GM12878 (cell line): Measurements from ENCODE around the gene CNTNAP2. TPM values are rescaled to one million over a fixed set of nuclear protein-coding genes. Genes with fewer than 3 reads are reported as not detected.

Experiments used
- ATAC-seq: fragments of 200-7000 bp; cut with Tn5 transposase; 3 replicates; pipeline ENCODE4 v1.9.1; 2020; ENCODE audit warnings: mild to moderate bottlenecking, moderate library complexity
- BruUV-seq: library from RNA; stranded (reverse); fragments of 400-500 nt; replicated peaks from 2 replicates; lab custom pipeline; 2021; lab: Mats Ljungman, UMichigan
- CTCF ChIA-PET: fragments of 300-600 bp; sonication (Branson Sonifier 250); formaldehyde crosslinking; extraction: SDS; loops from one replicate; lab custom pipeline; 2021; ENCODE audit warnings: inconsistent platforms; lab: Yijun Ruan, JAX
- POLR2A ChIA-PET: fragments of 350-600 bp; formaldehyde crosslinking; extraction: SDS; loops from one replicate; lab custom pipeline; 2021; ENCODE audit warnings: inconsistent platforms; lab: Charles Lee
- RAD21 ChIA-PET: fragments of 300-600 bp; sonication (Branson Sonifier 250); formaldehyde crosslinking; loops from one replicate; lab custom pipeline; 2023; ENCODE audit warnings: antibody characterized with exemption; ENCODE audit not compliant: unreplicated experiment; lab: Charles Lee
- SMC1A ChIA-PET: fragments of 300-600 bp; sonication (Branson Sonifier 250); formaldehyde crosslinking; loops from one replicate; lab custom pipeline; 2023; ENCODE audit not compliant: unreplicated experiment, uncharacterized antibody; lab: Charles Lee
- DNase-seq: peaks from one replicate; pipeline ENCODE4 v3.0.0-alpha.2; 2011; ENCODE audit warnings: low read depth, low spot score
- FAIRE-seq: peaks from 3 replicates; lab custom pipeline; 2011; peaks lifted over from hg19 to GRCh38; lab: Jason Lieb, UNC
- H2AFZ ChIP-seq: 2 replicates; pipeline ENCODE4 v1.6.0; 2011; ENCODE audit warnings: low read depth, low read length, control low read depth; ENCODE audit not compliant: control insufficient read depth
- H3K27ac ChIP-seq: 2 replicates; pipeline ENCODE4 v1.5.1; 2011; ENCODE audit warnings: control low read depth; ENCODE audit not compliant: control insufficient read depth, insufficient read depth
- H3K27me3 ChIP-seq, 2 experiments: replicated peaks in 1 of 2; 2 replicates each; pipeline versions ENCODE4 v1.6.0 to v1.6.1; 2011; ENCODE audit warnings: low read length in 1 of 2; ENCODE audit not compliant: control insufficient read depth in 2 of 2, insufficient read depth in 2 of 2
- H3K36me3 ChIP-seq, 2 experiments: 2 replicates each; pipeline ENCODE4 v1.5.1; 2011; ENCODE audit warnings: low read length in 1 of 2; ENCODE audit not compliant: control insufficient read depth in 2 of 2, insufficient read depth in 2 of 2
- H3K4me1 ChIP-seq: 2 replicates; pipeline ENCODE4 v1.6.1; 2011; ENCODE audit warnings: mild to moderate bottlenecking, low read length, moderate library complexity, mixed read lengths; ENCODE audit not compliant: control insufficient read depth, insufficient read depth
- H3K4me2 ChIP-seq: 2 replicates; pipeline ENCODE4 v1.6.0; 2011; ENCODE audit warnings: control low read depth; ENCODE audit not compliant: control insufficient read depth, insufficient read depth
- H3K4me3 ChIP-seq: fragments of 200-600 bp; sonication (generic); 2 replicates; pipeline ENCODE4 v1.5.1; 2016
- H3K79me2 ChIP-seq: 2 replicates; pipeline ENCODE4 v1.6.0; 2011; ENCODE audit warnings: low read length; ENCODE audit not compliant: control insufficient read depth, insufficient read depth
- H3K9ac ChIP-seq: 2 replicates; pipeline ENCODE4 v1.8.0; 2011; ENCODE audit warnings: low read length, control low read depth, mixed read lengths; ENCODE audit not compliant: control insufficient read depth, insufficient read depth
- H3K9me3 ChIP-seq: replicated peaks from 3 replicates; pipeline ENCODE4 v1.5.1; 2011; ENCODE audit warnings: mild to moderate bottlenecking, low read length; ENCODE audit not compliant: control insufficient read depth, insufficient read depth
- H4K20me1 ChIP-seq: 2 replicates; pipeline ENCODE4 v1.6.0; 2011; ENCODE audit not compliant: control insufficient read depth, insufficient read depth
- BCL3 ChIP-seq: IDR thresholded peaks from 2 replicates; pipeline ENCODE4 v1.6.1; 2011; ENCODE audit warnings: borderline replicate concordance, low read depth, mild to moderate bottlenecking, moderate library complexity, low read length; ENCODE audit not compliant: insufficient read depth, poor library complexity, severe bottlenecking
- E4F1 ChIP-seq: fragments of 450-650 bp; IDR thresholded peaks from 2 replicates; pipeline ENCODE4 v1.6.1; 2018; ENCODE audit warnings: borderline replicate concordance, mild to moderate bottlenecking; ENCODE audit not compliant: partially characterized antibody
- KAT2A ChIP-seq: conservative IDR thresholded peaks from 2 replicates; pipeline ENCODE4 v1.6.1; 2011; ENCODE audit warnings: low read depth, low read length; ENCODE audit not compliant: control insufficient read depth
- NFIC ChIP-seq: IDR thresholded peaks from 2 replicates; pipeline ENCODE4 v1.6.1; 2012; ENCODE audit warnings: low read depth, mild to moderate bottlenecking, inconsistent platforms, low read length, moderate library complexity
- POU2F2 ChIP-seq: IDR thresholded peaks from 3 replicates; pipeline ENCODE4 v1.6.1; 2011; ENCODE audit warnings: low read depth, mild to moderate bottlenecking, low read length, borderline replicate concordance
- RB1 ChIP-seq: fragments of 450-650 bp; formaldehyde crosslinking; IDR thresholded peaks from 2 replicates; pipeline ENCODE4 v1.6.1; 2017; ENCODE audit warnings: mild to moderate bottlenecking, borderline replicate concordance
- SIX5 ChIP-seq: IDR thresholded peaks from 2 replicates; pipeline ENCODE4 v1.6.1; 2011; ENCODE audit warnings: mild to moderate bottlenecking, low read depth, low read length, moderate library complexity; ENCODE audit not compliant: severe bottlenecking
- ZBTB11 ChIP-seq: fragments of 450-650 bp; formaldehyde crosslinking; IDR thresholded peaks from 2 replicates; pipeline ENCODE4 v1.5.0; 2022; ENCODE audit warnings: mild to moderate bottlenecking, missing genetic modification characterization
- ZBTB4 ChIP-seq: fragments of 450-650 bp; formaldehyde crosslinking; IDR thresholded peaks from 2 replicates; pipeline ENCODE4 v1.4.0; 2022; ENCODE audit warnings: mild to moderate bottlenecking, moderate library complexity
- ZNF384 ChIP-seq: IDR thresholded peaks from 2 replicates; pipeline ENCODE4 v1.6.1; 2012; ENCODE audit warnings: low read depth, mild to moderate bottlenecking, low read length, improper control_type of control experiment, borderline replicate concordance
- WGBS: methylation state at CpG from one replicate; pipeline ENCODE4 v1.1.6; 2016; ENCODE audit warnings: low lambda C conversion rate; ENCODE audit not compliant: insufficient replicate concordance, insufficient coverage; ENCODE audit errors: missing lambda C conversion rate; 5-methylcytosine and 5-hydroxymethylcytosine counted together
- in situ Hi-C: fragments of 300-500 bp; cut with MboI; formaldehyde crosslinking; loops from 9 replicates; pipeline ENCODE4 v1.14.3; 2018; ENCODE audit warnings: mixed read lengths
- intact Hi-C: fragments of 100-400 bp; cut with micrococcal nuclease; formaldehyde crosslinking; loops from one replicate; pipeline ENCODE4 v1.14.2; 2022; ENCODE audit not compliant: unreplicated experiment
- polyA plus RNA-seq, 11 experiments: library from polyadenylated mRNA; depleted of rRNA in 4 of 11; unstranded in 6 of 11; stranded (reverse) in 5 of 11; fragments of >200 nt; fragmentation: Nextera tagmentation in 4 of 11; fragmentation: Illumina TruSeq in 1 of 11; extraction: Ambion mirVana in 4 of 11; extraction: Trizol in 1 of 11; gene quantifications; 1 replicate in 1 of 11; 2 replicates in 10 of 11; pipeline versions ENCODE4 v1.2.1 to v1.2.3, GENCODE V29; 2011 to 2016; ENCODE audit warnings: inconsistent platforms in 2 of 11, missing spikeins in 2 of 11, low read depth in 1 of 11
- total RNA-seq, 4 experiments: library from RNA; depleted of rRNA in 3 of 4; stranded (reverse); fragments of >200 nt in 3 of 4; fragmentation: Illumina TruSeq in 1 of 4; extraction: Trizol in 1 of 4; gene quantifications; 2 replicates each; pipeline versions ENCODE4 v1.2.1 to v1.2.3, GENCODE V29; 2013 to 2021

The CNTNAP2 gene
- total and polyA plus RNA-seq, 10 of the 15 experiments (the other 5 are each of a cell fraction or from before 2014, with no cell fraction given): 0.03 to 0.08 (median 0.03) TPM; not detected in 7

GRCh38 chr7:147861945-147862344 is 1745.3 kb downstream of the CNTNAP2 start:
- H3K79me2 ChIP-seq: no peaks in the 10 kb centered on the region
- WGBS: 37% methylated on average over 6 of the region's 6 CpGs
- FAIRE-seq: no peak
- no peak overlapping the region for H3K4me2 ChIP-seq
- BruUV-seq: no TSS peak
- H4K20me1 ChIP-seq: no peaks in the 10 kb centered on the region
- H3K27me3 ChIP-seq: no peaks in the 10 kb centered on the region
- intact Hi-C loops: no loop called here
- H3K9me3 ChIP-seq: no peaks in the 10 kb centered on the region
- RAD21 ChIA-PET: no interaction called here
- H3K4me3 ChIP-seq: no peak overlapping the region
- no peaks in the 10 kb centered on the region for H3K36me3 ChIP-seq
- POLR2A ChIA-PET: no interaction called here
- no peaks in the 10 kb centered on the region for H3K4me1 ChIP-seq
- CTCF ChIA-PET: no interaction called here
- no peak overlapping the region for H2AFZ ChIP-seq
- TF ChIP-seq ZBTB11 (CRISPR knock-in tag): no peak
- no peak for TF ChIP-seq E4F1
- TF ChIP-seq BCL3: no peak
- TF ChIP-seq RB1: no peak
- no peak for TF ChIP-seq NFIC
- TF ChIP-seq KAT2A: no peak
- TF ChIP-seq SIX5: no peak
- TF ChIP-seq POU2F2: no peak
- TF ChIP-seq ZBTB4 (CRISPR knock-in tag): no peak
- no peak for TF ChIP-seq ZNF384
- TF ChIP-seq, all 136 proteins: peak for 0
- in situ Hi-C loops: no loop called here
- SMC1A ChIA-PET: interaction anchor here (0.6 kb wide), 1 partner anchor 85 kb away, joined by 3 read pairs; no protein-coding TSS in a partner anchor
- Histone ChIP-seq H3K9ac (no peak overlapping the region), H3K27ac (no peak overlapping the region)
- ATAC-seq (no peak), DNase-seq (no peak)
